PFSK-1 (cell line): ENCODE data around the gene PURA.

ENCODE experiments used
- FOXP2 ChIP-seq: optimal IDR thresholded peaks from 2 replicates; pipeline ENCODE3; 2011; ENCODE audit warnings: borderline replicate concordance, control low read depth, inconsistent platforms; ENCODE audit not compliant: insufficient read depth; ENCODE audit errors: extremely low read length, extremely low read depth
- POLR2AphosphoS5 ChIP-seq: IDR thresholded peaks from 2 replicates; pipeline ENCODE4 v1.6.1; 2012; ENCODE audit warnings: low read depth, mild to moderate bottlenecking, control low read depth, low read length, moderate library complexity
- SIN3A ChIP-seq: IDR thresholded peaks from 2 replicates; pipeline ENCODE4 v1.6.1; 2012; ENCODE audit warnings: mild to moderate bottlenecking, low read length, moderate library complexity, borderline replicate concordance; ENCODE audit not compliant: insufficient read depth
- TAF1 ChIP-seq: IDR thresholded peaks from 2 replicates; pipeline ENCODE4 v1.6.1; 2012; ENCODE audit warnings: low read length, control low read depth, borderline replicate concordance; ENCODE audit not compliant: insufficient read depth
- TF ChIP-seq, protein P1 (sequence below), 2 experiments: IDR thresholded peaks; 2 replicates each; pipeline versions ENCODE4 v1.6.1 to v1.8.0; 2011 to 2012; ENCODE audit warnings: low read depth in 2 of 2, low read length in 2 of 2, control low read depth in 1 of 2, inconsistent platforms in 1 of 2, mild to moderate bottlenecking in 1 of 2, moderate library complexity in 1 of 2; ENCODE audit not compliant: insufficient read depth in 1 of 2

Gene PURA

GRCh38 chr5:140104100-140104499, 9.8 kb upstream of the PURA start:
- TF ChIP-seq TAF1 (no peak), POLR2AphosphoS5 (no peak), FOXP2 (no peak), SIN3A (no peak)
- TF ChIP-seq, protein P1, sequence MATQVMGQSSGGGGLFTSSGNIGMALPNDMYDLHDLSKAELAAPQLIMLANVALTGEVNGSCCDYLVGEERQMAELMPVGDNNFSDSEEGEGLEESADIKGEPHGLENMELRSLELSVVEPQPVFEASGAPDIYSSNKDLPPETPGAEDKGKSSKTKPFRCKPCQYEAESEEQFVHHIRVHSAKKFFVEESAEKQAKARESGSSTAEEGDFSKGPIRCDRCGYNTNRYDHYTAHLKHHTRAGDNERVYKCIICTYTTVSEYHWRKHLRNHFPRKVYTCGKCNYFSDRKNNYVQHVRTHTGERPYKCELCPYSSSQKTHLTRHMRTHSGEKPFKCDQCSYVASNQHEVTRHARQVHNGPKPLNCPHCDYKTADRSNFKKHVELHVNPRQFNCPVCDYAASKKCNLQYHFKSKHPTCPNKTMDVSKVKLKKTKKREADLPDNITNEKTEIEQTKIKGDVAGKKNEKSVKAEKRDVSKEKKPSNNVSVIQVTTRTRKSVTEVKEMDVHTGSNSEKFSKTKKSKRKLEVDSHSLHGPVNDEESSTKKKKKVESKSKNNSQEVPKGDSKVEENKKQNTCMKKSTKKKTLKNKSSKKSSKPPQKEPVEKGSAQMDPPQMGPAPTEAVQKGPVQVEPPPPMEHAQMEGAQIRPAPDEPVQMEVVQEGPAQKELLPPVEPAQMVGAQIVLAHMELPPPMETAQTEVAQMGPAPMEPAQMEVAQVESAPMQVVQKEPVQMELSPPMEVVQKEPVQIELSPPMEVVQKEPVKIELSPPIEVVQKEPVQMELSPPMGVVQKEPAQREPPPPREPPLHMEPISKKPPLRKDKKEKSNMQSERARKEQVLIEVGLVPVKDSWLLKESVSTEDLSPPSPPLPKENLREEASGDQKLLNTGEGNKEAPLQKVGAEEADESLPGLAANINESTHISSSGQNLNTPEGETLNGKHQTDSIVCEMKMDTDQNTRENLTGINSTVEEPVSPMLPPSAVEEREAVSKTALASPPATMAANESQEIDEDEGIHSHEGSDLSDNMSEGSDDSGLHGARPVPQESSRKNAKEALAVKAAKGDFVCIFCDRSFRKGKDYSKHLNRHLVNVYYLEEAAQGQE (IDR thresholded peaks at IDR 0.05; ENCODE audit: insufficient read depth in 1 of 2, low read depth in 2 of 2, low read length in 2 of 2), result no peak

DNA sequence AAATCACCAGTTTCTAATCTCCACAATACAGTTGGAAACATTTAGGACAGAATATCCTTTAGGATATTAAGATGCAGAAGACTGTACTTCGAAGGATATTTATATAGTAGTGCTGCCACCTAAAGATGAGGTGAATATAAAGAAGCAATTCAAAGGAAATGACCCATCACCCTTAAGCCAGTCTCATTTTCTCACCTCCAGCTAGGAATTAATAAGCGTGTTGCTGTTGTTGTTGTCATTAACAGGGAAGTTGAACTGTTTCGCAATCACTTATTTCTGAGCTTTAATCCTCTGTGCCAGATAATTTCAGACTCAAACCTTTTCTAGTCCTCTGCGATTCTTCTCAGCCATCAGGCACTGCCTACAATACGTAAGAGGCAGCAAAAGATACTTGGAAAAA, 7.8 kb upstream of the PURA start:
- TF ChIP-seq, protein P1 (IDR thresholded peaks at IDR 0.05; ENCODE audit: insufficient read depth in 1 of 2, low read depth in 2 of 2, low read length in 2 of 2), result no peak
- no peak for TF ChIP-seq FOXP2
- no peak for TF ChIP-seq SIN3A
- TF ChIP-seq TAF1, result no peak

GRCh38 chr5:140106805-140107311, 7.1 kb upstream of the PURA start:
- no peak; the same call in 1 of the 2 replicates for TF ChIP-seq POLR2AphosphoS5
- TF ChIP-seq, protein P1 (IDR thresholded peaks at IDR 0.05; ENCODE audit: insufficient read depth in 1 of 2, low read depth in 2 of 2, low read length in 2 of 2), result no peak
- TF ChIP-seq SIN3A, result no peak
- TF ChIP-seq TAF1, result no peak
- no peak for TF ChIP-seq FOXP2

- TF ChIP-seq POLR2AphosphoS5 (peak; percentile 92), FOXP2 (no peak), TAF1 (no peak; the same call in 1 of the 2 replicates), SIN3A (no peak)
- TF ChIP-seq, protein P1 (IDR thresholded peaks at IDR 0.05; ENCODE audit: insufficient read depth in 1 of 2, low read depth in 2 of 2, low read length in 2 of 2), result peak; percentile 51 to 71; a peak in 3 of 4 replicates
Measured at GRCh38 chr5:140107312-140108092, 6.4 kb upstream of the PURA start.
